Spleen (tissue), 7 donors: Measurements from ENCODE around the gene MEIS1.

ENCODE experiments used
- CTCF ChIP-seq, 11 experiments: fragments of 200-600 bp in 7 of 11; fragments of 450-650 bp in 4 of 11; sonication (generic) in 4 of 11; IDR thresholded peaks in 8 of 11; conservative IDR thresholded peaks in 3 of 11; 1 replicate in 7 of 11; 2 replicates in 4 of 11; pipeline versions ENCODE4 v1.4.0 to v1.8.0; 2016 to 2021; ENCODE audit warnings: antibody characterized with exemption in 11 of 11, inconsistent platforms in 4 of 11, mild to moderate bottlenecking in 1 of 11
- POLR2A ChIP-seq, 3 donors: fragments of 450-650 bp; IDR thresholded peaks; one replicate each; pipeline ENCODE4 v1.5.1; 2017; ENCODE audit warnings: antibody characterized with exemption in 3 of 3, mild to moderate bottlenecking in 1 of 3
- POLR2AphosphoS5 ChIP-seq, 3 donors: sonication (generic); formaldehyde crosslinking; IDR thresholded peaks; one replicate each; pipeline ENCODE4 v1.5.1; 2017; ENCODE audit warnings: antibody characterized with exemption in 3 of 3
- donor health status: DM: no; HTN: no; CAD: no; lungs with moderate emphysema.
- donor health status: DM: no; HTN: no; CAD: no.
- donor health status: DM: no; HTN: no; CAD: no.

DNA sequence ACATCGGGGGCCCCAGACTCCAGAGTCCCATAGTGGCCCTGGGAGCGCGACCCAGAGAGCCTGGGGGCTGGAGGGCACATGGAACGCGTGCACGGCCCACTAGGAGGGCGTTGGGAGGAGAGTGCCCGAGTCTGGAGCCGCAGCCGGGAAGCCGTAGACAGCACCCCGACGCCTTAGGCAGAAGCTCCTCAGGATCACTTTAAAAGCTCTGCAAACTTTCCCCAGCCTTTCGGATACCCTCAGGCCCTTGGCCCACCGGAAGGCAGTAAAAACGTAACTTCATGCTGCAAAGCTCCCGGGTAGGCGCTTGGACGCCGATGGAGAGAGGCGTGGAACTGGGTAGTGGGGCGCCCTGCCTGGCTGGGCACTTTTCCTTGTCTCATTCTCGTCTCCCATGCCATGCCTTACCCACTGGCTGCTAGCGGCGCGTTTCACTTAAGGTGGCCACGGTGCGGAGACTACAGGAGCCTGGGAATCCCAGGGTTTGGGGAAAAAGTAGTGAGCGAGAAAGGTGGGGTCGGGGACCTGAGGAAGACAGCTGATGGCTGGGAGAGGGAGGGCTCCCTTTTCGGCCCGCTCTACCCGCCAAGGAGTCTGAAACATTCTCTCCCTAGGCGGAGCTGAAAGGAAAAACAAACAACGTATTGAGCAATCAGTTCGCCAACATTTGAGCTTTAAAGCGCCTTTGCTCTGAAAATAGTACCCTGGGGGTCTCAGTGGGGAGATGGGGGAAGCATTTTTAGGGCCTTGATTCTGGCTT, 141.8 kb downstream of the MEIS1 start:
- TF ChIP-seq CTCF (IDR thresholded peaks at IDR 0.05 in 8 of 11, conservative IDR thresholded peaks at IDR 0.05 in 3 of 11) (no peak), POLR2AphosphoS5 (IDR thresholded peaks at IDR 0.05) (no peak), POLR2A (IDR thresholded peaks at IDR 0.05) (no peak)
